OCI-LY1 (cell line): ENCODE results near the gene PTPN2.

Source experiments
- CTCF ChIP-seq: fragments of 200-600 bp; sonication (generic), shearing (Covaris generic); IDR thresholded peaks from 2 replicates; pipeline ENCODE4 v1.5.1; 2017; ENCODE audit warnings: mild to moderate bottlenecking, antibody characterized with exemption, low read length, moderate library complexity, mixed read lengths
- EZH2 ChIP-seq: fragments of 200-600 bp; sonication (generic), shearing (Covaris generic); IDR thresholded peaks from 2 replicates; pipeline ENCODE4 v1.8.0; 2017; ENCODE audit warnings: borderline replicate concordance, mixed run types, mild to moderate bottlenecking, antibody characterized with exemption, low read length, moderate library complexity, mixed read lengths

DNA sequence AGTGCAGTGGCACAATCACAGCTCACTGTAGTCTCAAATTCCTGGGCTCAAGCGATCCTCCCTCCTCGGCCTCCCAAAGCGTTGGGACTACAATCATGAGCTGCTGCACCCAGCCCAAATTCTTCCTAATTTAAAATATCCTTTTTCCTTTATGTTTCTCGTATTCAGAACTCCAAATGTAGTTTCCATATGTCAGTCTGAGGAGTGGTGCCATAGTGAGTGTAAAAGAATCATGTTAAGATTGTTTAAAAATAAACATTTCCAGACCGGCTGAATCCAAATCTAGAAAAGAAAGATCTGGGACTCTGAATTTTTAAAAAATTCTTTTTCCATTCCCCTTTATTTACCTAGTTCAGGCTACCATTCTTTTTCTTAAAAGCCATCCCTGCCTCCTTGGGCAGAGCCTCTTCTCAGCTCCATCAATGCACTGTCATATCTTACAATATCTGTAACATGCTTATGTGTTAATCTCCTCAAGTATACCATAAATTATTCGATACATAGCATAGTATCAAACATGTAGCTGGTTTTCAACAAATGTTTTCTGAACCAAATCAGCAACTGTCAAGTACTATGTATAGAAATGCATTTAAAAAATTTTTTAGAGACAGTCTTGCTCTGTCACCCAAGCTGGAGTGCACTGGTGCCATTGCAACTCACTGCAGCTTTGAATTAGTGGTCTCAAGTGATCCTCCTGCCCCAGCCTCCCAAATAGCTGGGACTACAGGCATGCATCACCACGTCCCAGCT lies 31.3 kb downstream of the PTPN2 start:
- TF ChIP-seq CTCF (no peak), EZH2 (no peak)
